OCI-LY7 (cell line): ENCODE results near the gene AIP. TPM values are rescaled to one million over a fixed set of nuclear protein-coding genes. Genes with fewer than 3 reads are reported as not detected.

Source experiments
- microRNA-seq: library from miRNA; unstranded; fragments of <30 nt; microRNA quantifications from one replicate; pipeline ENCODE4 v1.2.0, GENCODE V29; 2022; ENCODE audit warnings: borderline replicate concordance
- small RNA-seq: library from RNA; depleted of rRNA; stranded (forward); fragments of <200 nt; gene quantifications from one replicate; pipeline ENCODE3, GENCODE V24; 2014
- total RNA-seq, 2 experiments: library from RNA; depleted of rRNA in 1 of 2; stranded (reverse); fragments of >200 nt in 1 of 2; shearing (Covaris generic) in 1 of 2; gene quantifications; 2 replicates each; pipeline ENCODE4 v1.2.3, GENCODE V29; 2014 to 2022

The AIP gene
- total RNA-seq, 2 experiments from 2014 or later: 112 to 125 TPM

Small RNA genes within 50 kb of the gene (microRNA-seq; reads per million reads assigned to microRNA genes)
- not detected for gene MIR6752

Small RNA genes within 50 kb of the gene (small RNA-seq; reads per million reads assigned to genes)
- not detected for gene MIR6752

Other genes with a start within 250 kb of the AIP start
- 379 and 397 TPM in 2 replicates for gene GRK2, start 216.6 kb upstream of the AIP start, total RNA-seq (2014; rRNA removed; shearing (Covaris generic))
- 280 and 373 TPM in 2 replicates for gene GRK2, start 216.6 kb upstream of the AIP start, total RNA-seq (2022)
- 101 and 136 TPM in 2 replicates for gene ANKRD13D, start 193.7 kb upstream of the AIP start, total RNA-seq (2014; rRNA removed; shearing (Covaris generic))
- 119 and 136 TPM in 2 replicates for gene ANKRD13D, start 193.7 kb upstream of the AIP start, total RNA-seq (2022)
- gene SSH3, start 179.5 kb upstream of the AIP start, total RNA-seq (2014; rRNA removed; shearing (Covaris generic)): 8.4 and 9.2 TPM in 2 replicates
- 18.5 and 22.0 TPM in 2 replicates for gene SSH3, start 179.5 kb upstream of the AIP start, total RNA-seq (2022)
- gene POLD4, start 129.5 kb upstream of the AIP start, total RNA-seq (2014; rRNA removed; shearing (Covaris generic)): 146 and 153 TPM in 2 replicates
- 160 and 171 TPM in 2 replicates for gene POLD4, start 129.5 kb upstream of the AIP start, total RNA-seq (2022)
- gene CLCF1, start 109.4 kb upstream of the AIP start, total RNA-seq (2014; rRNA removed; shearing (Covaris generic)): 0.35 and 0.67 TPM in 2 replicates
- 0.34 TPM in 1 of 2 replicates, not detected in the other for gene CLCF1, start 109.4 kb upstream of the AIP start, total RNA-seq (2022)
- gene RAD9A, start 91.0 kb upstream of the AIP start, total RNA-seq (2014; rRNA removed; shearing (Covaris generic)): 30.1 and 51.0 TPM in 2 replicates
- gene RAD9A, start 91.0 kb upstream of the AIP start, total RNA-seq (2022): 62.2 and 71.1 TPM in 2 replicates
- gene PPP1CA, start 81.2 kb upstream of the AIP start, total RNA-seq (2014; rRNA removed; shearing (Covaris generic)): 248 and 311 TPM in 2 replicates
- 210 and 219 TPM in 2 replicates for gene PPP1CA, start 81.2 kb upstream of the AIP start, total RNA-seq (2022)
- gene TBC1D10C, start 78.9 kb upstream of the AIP start, total RNA-seq (2014; rRNA removed; shearing (Covaris generic)): 105 and 124 TPM in 2 replicates
- 108 and 117 TPM in 2 replicates for gene TBC1D10C, start 78.9 kb upstream of the AIP start, total RNA-seq (2022)
- gene CARNS1, start 67.3 kb upstream of the AIP start, total RNA-seq (2014; rRNA removed; shearing (Covaris generic)): 0.06 and 0.15 TPM in 2 replicates
- gene CARNS1, start 67.3 kb upstream of the AIP start, total RNA-seq (2022): 0.21 and 0.41 TPM in 2 replicates
- 51.1 and 69.4 TPM in 2 replicates for gene RPS6KB2, start 54.5 kb upstream of the AIP start, total RNA-seq (2014; rRNA removed; shearing (Covaris generic))
- gene RPS6KB2, start 54.5 kb upstream of the AIP start, total RNA-seq (2022): 48.3 and 54.9 TPM in 2 replicates
- 175 and 212 TPM in 2 replicates for gene PTPRCAP, start 45.3 kb upstream of the AIP start, total RNA-seq (2014; rRNA removed; shearing (Covaris generic))
- gene PTPRCAP, start 45.3 kb upstream of the AIP start, total RNA-seq (2022): 101 and 129 TPM in 2 replicates
- gene CORO1B, start 39.5 kb upstream of the AIP start, total RNA-seq (2014; rRNA removed; shearing (Covaris generic)): 48.0 and 55.3 TPM in 2 replicates
- gene CORO1B, start 39.5 kb upstream of the AIP start, total RNA-seq (2022): 85.3 and 87.4 TPM in 2 replicates
- gene GPR152, start 30.3 kb upstream of the AIP start, total RNA-seq (2014; rRNA removed; shearing (Covaris generic)): not detected in 2 replicates
- gene GPR152, start 30.3 kb upstream of the AIP start, total RNA-seq (2022): not detected in 2 replicates
- 3.0 and 3.1 TPM in 2 replicates for gene CABP4, start 27.7 kb upstream of the AIP start, total RNA-seq (2014; rRNA removed; shearing (Covaris generic))
- 11.5 and 11.8 TPM in 2 replicates for gene CABP4, start 27.7 kb upstream of the AIP start, total RNA-seq (2022)
- 26.8 and 38.8 TPM in 2 replicates for gene TMEM134, start 13.8 kb upstream of the AIP start, total RNA-seq (2014; rRNA removed; shearing (Covaris generic))
- 76.9 and 86.9 TPM in 2 replicates for gene TMEM134, start 13.8 kb upstream of the AIP start, total RNA-seq (2022)
- 37.2 and 43.5 TPM in 2 replicates for gene PITPNM1, start 22.3 kb downstream of the AIP start, total RNA-seq (2014; rRNA removed; shearing (Covaris generic))
- 45.6 and 51.3 TPM in 2 replicates for gene PITPNM1, start 22.3 kb downstream of the AIP start, total RNA-seq (2022)
- 57.0 and 71.5 TPM in 2 replicates for gene CDK2AP2, start 25.1 kb downstream of the AIP start, total RNA-seq (2014; rRNA removed; shearing (Covaris generic))
- gene CDK2AP2, start 25.1 kb downstream of the AIP start, total RNA-seq (2022): 83.9 and 90.2 TPM in 2 replicates
- gene CABP2, start 40.4 kb downstream of the AIP start, total RNA-seq (2014; rRNA removed; shearing (Covaris generic)): not detected in 2 replicates
- gene CABP2, start 40.4 kb downstream of the AIP start, total RNA-seq (2022): not detected in 2 replicates
- 1,251 and 1,604 TPM in 2 replicates for gene GSTP1, start 100.8 kb downstream of the AIP start, total RNA-seq (2014; rRNA removed; shearing (Covaris generic))
- gene GSTP1, start 100.8 kb downstream of the AIP start, total RNA-seq (2022): 1,017 and 1,139 TPM in 2 replicates
- 257 and 283 TPM in 2 replicates for gene NDUFV1, start 123.9 kb downstream of the AIP start, total RNA-seq (2014; rRNA removed; shearing (Covaris generic))
- gene NDUFV1, start 123.9 kb downstream of the AIP start, total RNA-seq (2022): 294 and 335 TPM in 2 replicates
- 14.4 and 20.4 TPM in 2 replicates for gene NUDT8, start 146.9 kb downstream of the AIP start, total RNA-seq (2014; rRNA removed; shearing (Covaris generic))
- gene NUDT8, start 146.9 kb downstream of the AIP start, total RNA-seq (2022): 31.7 and 35.4 TPM in 2 replicates
- 2.4 and 4.3 TPM in 2 replicates for gene TBX10, start 156.7 kb downstream of the AIP start, total RNA-seq (2014; rRNA removed; shearing (Covaris generic))
- 5.3 and 5.7 TPM in 2 replicates for gene TBX10, start 156.7 kb downstream of the AIP start, total RNA-seq (2022)
- gene ACY3, start 167.7 kb downstream of the AIP start, total RNA-seq (2014; rRNA removed; shearing (Covaris generic)): 17.1 and 25.6 TPM in 2 replicates
- gene ACY3, start 167.7 kb downstream of the AIP start, total RNA-seq (2022): 45.1 and 54.4 TPM in 2 replicates
- gene ALDH3B2, start 191.6 kb downstream of the AIP start, total RNA-seq (2014; rRNA removed; shearing (Covaris generic)): 1.5 and 2.9 TPM in 2 replicates
- gene ALDH3B2, start 191.6 kb downstream of the AIP start, total RNA-seq (2022): 8.0 and 8.3 TPM in 2 replicates